ENCODE measurements around the gene MXRA8.
"Not testable (repeated sequence)": the region's sequence is repeated elsewhere in the genome, so short reads cannot be mapped to it uniquely, and the experiment has no call there.

MXRA8 gene

DNA sequence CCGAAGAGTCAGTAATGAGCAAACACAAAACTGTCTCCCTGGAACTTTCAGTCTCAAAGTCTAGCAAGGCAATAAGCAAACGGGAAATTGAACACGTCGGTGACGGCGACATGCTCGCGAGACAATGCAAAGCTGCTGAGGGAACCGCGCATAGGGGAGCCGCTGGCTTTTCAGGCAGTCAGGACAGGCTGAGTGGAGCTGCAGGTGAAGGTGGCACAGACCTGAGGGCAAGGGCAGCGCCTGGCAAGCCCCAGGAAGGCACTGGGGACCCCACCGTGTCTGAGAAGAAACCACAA, 38.8 kb downstream of the MXRA8 start:
- no peak for DNase-seq (ENCODE audit: low read depth)
- TF ChIP-seq, protein P1, sequence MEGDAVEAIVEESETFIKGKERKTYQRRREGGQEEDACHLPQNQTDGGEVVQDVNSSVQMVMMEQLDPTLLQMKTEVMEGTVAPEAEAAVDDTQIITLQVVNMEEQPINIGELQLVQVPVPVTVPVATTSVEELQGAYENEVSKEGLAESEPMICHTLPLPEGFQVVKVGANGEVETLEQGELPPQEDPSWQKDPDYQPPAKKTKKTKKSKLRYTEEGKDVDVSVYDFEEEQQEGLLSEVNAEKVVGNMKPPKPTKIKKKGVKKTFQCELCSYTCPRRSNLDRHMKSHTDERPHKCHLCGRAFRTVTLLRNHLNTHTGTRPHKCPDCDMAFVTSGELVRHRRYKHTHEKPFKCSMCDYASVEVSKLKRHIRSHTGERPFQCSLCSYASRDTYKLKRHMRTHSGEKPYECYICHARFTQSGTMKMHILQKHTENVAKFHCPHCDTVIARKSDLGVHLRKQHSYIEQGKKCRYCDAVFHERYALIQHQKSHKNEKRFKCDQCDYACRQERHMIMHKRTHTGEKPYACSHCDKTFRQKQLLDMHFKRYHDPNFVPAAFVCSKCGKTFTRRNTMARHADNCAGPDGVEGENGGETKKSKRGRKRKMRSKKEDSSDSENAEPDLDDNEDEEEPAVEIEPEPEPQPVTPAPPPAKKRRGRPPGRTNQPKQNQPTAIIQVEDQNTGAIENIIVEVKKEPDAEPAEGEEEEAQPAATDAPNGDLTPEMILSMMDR (IDR thresholded peaks at IDR 0.05; ENCODE audit: low read depth, low read length, missing control alignments) = no peak
- in situ Hi-C loops (cut with HindIII; ENCODE audit: low sequenced_read_pairs) = no loop called here
- no peak overlapping the region for H3K4me3 ChIP-seq (ENCODE audit: low read depth, low read length)

DNA sequence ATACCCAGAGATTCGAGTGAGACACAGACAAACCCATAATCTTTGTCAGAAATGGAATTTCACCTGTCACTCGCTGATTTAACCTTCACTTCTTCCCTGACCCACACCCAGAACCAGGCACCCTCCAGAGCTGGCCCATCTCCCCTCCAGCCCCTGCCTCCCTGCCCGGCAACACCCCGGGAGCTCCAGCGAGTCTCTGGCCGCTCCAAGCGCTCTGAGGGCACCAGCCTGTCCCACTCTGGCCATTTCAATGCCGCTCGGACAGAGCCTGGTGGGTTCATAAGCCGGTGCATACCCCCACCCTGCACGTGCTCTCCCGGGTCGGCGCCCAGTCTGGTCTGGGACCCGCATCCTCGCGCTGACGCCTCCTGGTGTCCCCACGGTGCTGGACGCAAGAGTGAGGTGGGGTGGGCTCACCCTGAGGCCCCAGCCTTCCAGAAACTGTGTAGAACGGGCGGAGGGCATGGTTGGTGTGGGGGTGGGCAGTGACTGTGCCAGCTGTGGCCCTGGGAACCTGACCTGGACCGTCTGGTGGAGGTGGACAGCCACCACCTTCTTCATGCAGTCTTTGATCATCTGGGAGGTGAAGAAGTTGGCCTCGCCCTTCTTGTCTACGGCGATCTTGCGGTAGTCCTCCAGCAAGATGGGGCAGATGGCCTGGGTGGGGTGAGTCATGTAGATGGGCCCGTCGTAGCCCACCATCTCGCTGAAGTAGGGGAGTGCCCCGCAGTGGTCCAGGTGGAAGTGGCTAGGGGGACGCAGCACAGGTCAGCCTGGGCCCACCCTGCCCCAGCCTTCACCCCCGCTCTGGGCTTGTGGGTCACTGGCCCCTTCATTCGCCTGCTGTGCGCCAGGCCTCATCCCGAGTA, 39.3 kb downstream of the MXRA8 start:
- in situ Hi-C loops (cut with HindIII; ENCODE audit: low sequenced_read_pairs) = no loop called here
- no peak overlapping the region for H3K4me3 ChIP-seq (ENCODE audit: low read depth, low read length)
- TF ChIP-seq, protein P1 (IDR thresholded peaks at IDR 0.05; ENCODE audit: low read depth, low read length, missing control alignments) = no peak
- DNase-seq (ENCODE audit: low read depth) = no peak

DNA sequence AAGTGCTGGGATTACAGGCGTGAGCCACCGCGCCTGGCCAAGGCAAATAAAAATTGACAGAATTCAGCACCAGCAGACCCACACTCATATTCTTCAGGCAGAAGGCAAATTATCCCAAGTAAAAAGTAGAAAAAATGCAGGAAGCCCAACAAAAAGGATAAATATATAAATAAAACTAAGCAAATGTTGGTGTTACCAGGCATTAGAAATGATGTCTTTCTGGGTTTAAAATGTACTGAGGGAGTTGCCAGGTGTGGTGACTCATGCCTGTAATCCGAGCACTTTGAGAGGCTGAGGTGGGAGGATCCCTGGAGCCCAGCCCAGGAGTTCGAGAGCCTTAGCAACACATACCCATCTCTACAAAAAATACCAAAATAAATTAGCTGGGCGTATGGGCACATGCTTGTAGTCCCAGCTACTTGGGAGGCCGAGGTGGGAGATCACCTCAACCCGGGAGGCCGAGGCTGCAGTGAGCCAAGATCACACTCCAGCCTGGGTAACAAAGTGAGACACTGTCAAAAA, 40.2 kb downstream of the MXRA8 start:
- peak; percentile 94 for DNase-seq (ENCODE audit: low read depth)
- TF ChIP-seq, protein P1 (IDR thresholded peaks at IDR 0.05; ENCODE audit: low read depth, low read length, missing control alignments) = no peak
- in situ Hi-C loops (cut with HindIII; ENCODE audit: low sequenced_read_pairs) = no loop called here
- no peak overlapping the region for H3K4me3 ChIP-seq (ENCODE audit: low read depth, low read length)

DNA sequence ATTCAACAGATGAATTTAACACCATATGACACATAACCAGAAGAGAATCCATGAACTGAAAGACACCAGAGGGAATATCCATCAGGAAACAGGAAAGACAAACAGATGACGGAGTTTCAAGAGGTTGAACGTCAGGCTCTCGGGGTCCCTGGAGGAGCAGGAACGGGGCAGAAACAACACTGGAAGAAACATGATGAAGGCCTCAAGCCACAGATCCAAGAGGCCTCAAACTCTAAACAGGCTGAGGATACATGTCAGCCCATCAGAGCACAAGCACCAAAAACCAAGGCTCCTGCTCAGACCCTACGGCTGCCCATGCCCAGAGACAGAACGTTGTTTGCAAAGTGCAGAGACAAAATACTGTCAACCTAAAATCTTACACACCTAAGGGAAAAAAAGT, 40.9 kb downstream of the MXRA8 start:
- TF ChIP-seq, protein P1 (IDR thresholded peaks at IDR 0.05; ENCODE audit: low read depth, low read length, missing control alignments) = no peak
- no peak for DNase-seq (ENCODE audit: low read depth)
- in situ Hi-C loops (cut with HindIII; ENCODE audit: low sequenced_read_pairs) = no loop called here
- no peak overlapping the region for H3K4me3 ChIP-seq (ENCODE audit: low read depth, low read length)

DNA sequence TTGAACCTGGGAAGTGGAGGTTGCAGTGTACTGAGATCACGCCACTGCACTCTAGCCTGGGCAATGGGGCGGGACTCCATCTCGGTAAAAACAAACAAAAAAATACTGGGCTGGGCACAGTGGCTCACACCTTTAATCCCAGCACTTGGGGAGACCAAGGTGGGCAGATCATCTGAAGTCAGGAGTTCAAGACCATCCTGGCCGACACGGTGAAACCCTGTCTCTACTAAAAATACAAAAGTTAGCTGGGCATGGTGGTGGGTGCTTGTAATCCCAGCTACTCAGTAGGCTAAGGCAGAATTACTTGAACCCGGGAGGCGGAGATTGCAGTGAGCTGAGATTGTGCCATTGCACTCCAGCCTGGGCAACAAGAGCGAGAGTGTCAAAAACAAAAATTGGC, 42.2 kb downstream of the MXRA8 start:
- DNase-seq (ENCODE audit: low read depth); H3K4me3 ChIP-seq (ENCODE audit: low read depth, low read length); in situ Hi-C loops (cut with HindIII; ENCODE audit: low sequenced_read_pairs): not testable (repeated sequence)

DNA sequence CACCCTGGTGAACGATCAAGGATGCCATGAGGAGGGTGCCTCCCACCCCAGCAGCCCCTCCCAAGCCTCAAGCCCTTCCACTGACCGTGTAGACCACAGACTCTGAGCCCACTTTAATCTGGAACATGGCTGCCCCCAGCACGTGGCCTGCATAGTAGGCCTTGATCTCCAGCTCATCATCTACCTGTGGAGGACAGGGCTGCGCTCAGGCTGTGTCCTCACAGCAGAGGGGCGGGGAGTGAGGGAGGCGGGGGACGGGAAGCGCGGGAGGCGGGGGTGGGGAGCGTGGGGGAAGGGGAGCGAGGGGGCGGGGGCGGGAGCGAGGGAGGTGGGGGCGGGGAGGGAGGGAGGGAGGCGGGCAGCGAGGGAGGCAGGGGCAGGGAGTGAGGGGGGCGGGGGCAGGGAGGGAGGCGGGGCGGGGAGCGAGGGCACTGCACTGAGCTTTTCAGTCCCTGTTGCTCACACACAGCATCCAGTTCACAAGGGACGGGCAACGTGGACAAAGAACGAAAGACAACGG, 42.9 kb downstream of the MXRA8 start:
- TF ChIP-seq, protein P1 (IDR thresholded peaks at IDR 0.05; ENCODE audit: low read depth, low read length, missing control alignments) = no peak
- no peak overlapping the region for H3K4me3 ChIP-seq (ENCODE audit: low read depth, low read length)
- in situ Hi-C loops (cut with HindIII; ENCODE audit: low sequenced_read_pairs) = no loop called here
- DNase-seq (ENCODE audit: low read depth) = no peak

DNA sequence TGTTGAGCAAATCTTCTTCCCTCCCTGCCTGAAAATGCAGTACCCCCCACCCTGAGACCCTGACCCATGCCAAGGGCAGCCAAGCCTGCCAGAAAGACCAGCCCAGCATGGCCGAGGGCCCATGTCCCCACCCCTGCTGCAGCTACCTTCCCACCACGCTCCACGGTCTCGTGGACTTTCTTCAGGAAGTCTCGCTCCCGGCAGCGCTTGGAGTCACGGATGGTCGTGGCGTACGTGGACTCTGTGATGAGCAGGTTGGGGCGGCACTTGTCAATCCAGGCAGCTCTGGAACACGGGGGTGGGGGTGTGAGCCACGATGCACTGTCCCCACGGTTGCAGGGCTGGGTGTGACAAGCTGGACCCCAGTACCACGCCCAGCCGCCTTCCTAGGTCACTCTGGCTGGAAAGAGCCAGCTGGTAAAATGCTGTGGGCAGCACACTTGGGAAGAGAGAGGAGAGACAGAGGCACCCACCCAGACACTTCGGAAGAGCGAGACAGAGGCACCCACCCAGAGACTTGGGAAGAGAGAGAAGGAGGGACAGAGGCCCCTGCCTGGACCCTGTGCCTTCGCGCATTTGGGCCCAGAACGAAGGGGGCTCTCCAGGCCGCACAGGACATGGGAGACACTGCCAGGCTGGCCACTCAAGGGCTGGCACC, 43.5 kb downstream of the MXRA8 start:
- no peak for DNase-seq (ENCODE audit: low read depth)
- in situ Hi-C loops (cut with HindIII; ENCODE audit: low sequenced_read_pairs) = no loop called here
- TF ChIP-seq, protein P1 (IDR thresholded peaks at IDR 0.05; ENCODE audit: low read depth, low read length, missing control alignments) = no peak
- no peak overlapping the region for H3K4me3 ChIP-seq (ENCODE audit: low read depth, low read length)
